HFF-Myc (cell line): ENCODE data around the gene CTNND2.

Source experiments
- DNase-seq: peaks from one replicate; pipeline ENCODE4 v3.0.0-alpha.2; 2011; ENCODE audit warnings: low read depth; ENCODE audit errors: extremely low read depth
- H3K4me3 ChIP-seq: replicated peaks from 2 replicates; pipeline ENCODE4 v1.5.1; 2011; ENCODE audit warnings: low read depth, mild to moderate bottlenecking, control low read depth, low read length
- CTCF ChIP-seq: IDR thresholded peaks from 2 replicates; pipeline ENCODE4 v1.5.1; 2012; ENCODE audit warnings: mild to moderate bottlenecking, low read depth, low read length, control low read depth; ENCODE audit errors: missing control alignments

Gene CTNND2

GRCh38 chr5:10949856-10950630, 954.2 kb downstream of the CTNND2 start:
- H3K4me3 ChIP-seq, result no peak overlapping the region
- DNase-seq, result no peak
- no peak for TF ChIP-seq CTCF

GRCh38 chr5:10946050-10946449, 958.2 kb downstream of the CTNND2 start:
- TF ChIP-seq CTCF, result no peak
- no peak overlapping the region for H3K4me3 ChIP-seq

GRCh38 chr5:10941900-10942299, 962.3 kb downstream of the CTNND2 start:
- no peak for TF ChIP-seq CTCF

More at GRCh38 chr5:10946050-10946449, 958.2 kb downstream of the CTNND2 start:
- no peak for DNase-seq

GRCh38 chr5:10936081-10936855, 968.0 kb downstream of the CTNND2 start:
- DNase-seq, result no peak
- no peak overlapping the region for H3K4me3 ChIP-seq
- no peak for TF ChIP-seq CTCF

More at GRCh38 chr5:10941900-10942299, 962.3 kb downstream of the CTNND2 start:
- H3K4me3 ChIP-seq, result no peak overlapping the region
- no peak for DNase-seq

- H3K4me3 ChIP-seq, result no peak overlapping the region
- no peak for DNase-seq
- no peak for TF ChIP-seq CTCF
These were observed 968.7 kb downstream of the CTNND2 start for GRCh38 chr5:10935536-10935935.

- H3K4me3 ChIP-seq, result no peak overlapping the region
- TF ChIP-seq CTCF, result no peak
- DNase-seq, result no peak
These were observed 969.4 kb downstream of the CTNND2 start for GRCh38 chr5:10934783-10935355.
